GM23248 (cell line): ENCODE data around the gene TEX44.

ENCODE experiments used
- EZH2 ChIP-seq: fragments of 200-600 bp; sonication (generic); IDR thresholded peaks from 2 replicates; pipeline ENCODE4 v1.6.1; 2018; ENCODE audit warnings: antibody characterized with exemption, mild to moderate bottlenecking; ENCODE audit not compliant: insufficient read depth, poor library complexity, severe bottlenecking
- EZH2phosphoT487 ChIP-seq: fragments of 200-600 bp; sonication (generic); IDR thresholded peaks from 2 replicates; pipeline ENCODE4 v1.6.1; 2018; ENCODE audit warnings: antibody characterized with exemption, moderate library complexity, mild to moderate bottlenecking, low read depth; ENCODE audit not compliant: insufficient read depth

- TF ChIP-seq EZH2 (no peak), EZH2phosphoT487 (no peak)
These were observed 12.3 kb downstream of the TEX44 start for GRCh38 chr2:231604685-231605606.
